HK-2 (cell line): ENCODE data around the gene WASF2.
"Not testable (repeated sequence)": the region's sequence is repeated elsewhere in the genome, so short reads cannot be mapped to it uniquely, and the experiment has no call there.

ENCODE experiments used
- DNase-seq: peaks from one replicate; pipeline ENCODE4 v3.0.0-alpha.2; 2018; ENCODE audit not compliant: unreplicated experiment

The WASF2 gene

DNA sequence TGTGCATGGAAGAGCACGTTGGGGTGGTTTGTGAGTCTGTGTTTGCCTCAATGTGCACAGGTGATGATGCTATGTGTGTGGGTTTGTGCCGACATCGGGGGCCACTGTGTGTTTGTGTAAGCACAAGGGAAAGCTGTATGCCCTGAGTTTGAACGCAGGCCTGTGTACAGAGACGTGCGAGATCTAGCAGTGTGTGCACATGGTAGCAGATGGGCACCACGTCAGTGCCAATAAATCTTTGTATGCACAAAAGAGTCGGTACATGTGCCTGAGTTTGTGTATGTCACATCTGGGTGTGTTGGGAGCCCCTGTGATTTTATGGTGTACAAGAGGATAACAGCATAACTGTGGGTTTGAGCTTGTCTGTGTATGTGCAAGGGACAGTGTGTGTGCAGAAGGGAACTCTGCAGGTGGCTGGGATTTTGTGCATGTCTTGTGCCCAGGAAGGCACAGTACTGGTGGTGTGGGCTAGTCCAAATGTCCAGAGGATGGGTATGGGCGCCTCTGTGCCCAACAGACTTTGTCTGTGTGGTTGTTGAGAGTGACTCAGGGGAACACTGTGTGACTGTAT is 32.0 kb upstream of the WASF2 start:
- DNase-seq, result no peak

DNA sequence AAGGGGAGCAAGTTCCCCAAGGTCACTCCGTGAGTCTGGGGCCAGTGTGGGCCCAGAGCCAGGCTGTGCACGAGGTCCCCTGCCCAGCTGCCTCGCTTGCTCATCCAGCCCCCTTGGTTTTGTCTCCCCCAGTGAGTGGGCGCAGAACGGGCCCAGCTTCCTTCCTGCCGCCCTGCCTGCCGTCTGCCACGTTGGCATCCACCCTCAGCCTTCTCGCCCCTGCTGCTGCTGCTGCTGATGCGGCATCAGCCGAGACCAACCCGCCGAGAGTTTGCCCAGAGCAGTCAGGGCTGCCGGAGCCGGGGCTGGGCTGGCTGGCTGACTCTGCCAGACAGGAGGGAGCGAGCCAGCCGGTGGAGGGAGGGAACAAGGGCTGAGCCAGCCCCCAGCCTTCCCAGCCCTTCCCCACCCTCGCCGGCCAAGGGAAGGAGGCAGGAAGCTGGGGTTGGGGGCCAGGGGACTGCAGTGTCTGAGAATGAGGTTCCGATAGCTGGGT is 31.4 kb upstream of the WASF2 start:
- DNase-seq, result no peak

DNA sequence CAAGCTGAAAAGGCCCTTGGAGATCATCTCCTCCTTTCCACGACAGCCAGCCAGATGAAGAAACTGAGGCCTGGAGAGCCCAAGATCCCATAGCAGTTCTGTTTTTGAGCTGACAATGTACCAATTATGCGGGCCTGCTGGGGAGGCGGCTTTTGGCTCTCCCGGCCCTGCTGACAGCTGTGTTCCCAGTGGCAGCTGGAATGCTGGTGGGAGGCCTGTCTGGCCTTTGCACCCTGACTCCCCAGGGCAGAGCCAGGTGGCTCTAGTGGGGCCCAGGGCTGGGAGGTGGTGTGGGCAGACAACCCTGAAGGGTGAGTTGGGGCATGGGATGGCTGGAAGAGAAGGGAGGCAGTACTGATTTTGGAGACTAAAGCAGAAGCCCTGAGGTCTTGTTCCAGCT is 30.7 kb upstream of the WASF2 start:
- no peak for DNase-seq

DNA sequence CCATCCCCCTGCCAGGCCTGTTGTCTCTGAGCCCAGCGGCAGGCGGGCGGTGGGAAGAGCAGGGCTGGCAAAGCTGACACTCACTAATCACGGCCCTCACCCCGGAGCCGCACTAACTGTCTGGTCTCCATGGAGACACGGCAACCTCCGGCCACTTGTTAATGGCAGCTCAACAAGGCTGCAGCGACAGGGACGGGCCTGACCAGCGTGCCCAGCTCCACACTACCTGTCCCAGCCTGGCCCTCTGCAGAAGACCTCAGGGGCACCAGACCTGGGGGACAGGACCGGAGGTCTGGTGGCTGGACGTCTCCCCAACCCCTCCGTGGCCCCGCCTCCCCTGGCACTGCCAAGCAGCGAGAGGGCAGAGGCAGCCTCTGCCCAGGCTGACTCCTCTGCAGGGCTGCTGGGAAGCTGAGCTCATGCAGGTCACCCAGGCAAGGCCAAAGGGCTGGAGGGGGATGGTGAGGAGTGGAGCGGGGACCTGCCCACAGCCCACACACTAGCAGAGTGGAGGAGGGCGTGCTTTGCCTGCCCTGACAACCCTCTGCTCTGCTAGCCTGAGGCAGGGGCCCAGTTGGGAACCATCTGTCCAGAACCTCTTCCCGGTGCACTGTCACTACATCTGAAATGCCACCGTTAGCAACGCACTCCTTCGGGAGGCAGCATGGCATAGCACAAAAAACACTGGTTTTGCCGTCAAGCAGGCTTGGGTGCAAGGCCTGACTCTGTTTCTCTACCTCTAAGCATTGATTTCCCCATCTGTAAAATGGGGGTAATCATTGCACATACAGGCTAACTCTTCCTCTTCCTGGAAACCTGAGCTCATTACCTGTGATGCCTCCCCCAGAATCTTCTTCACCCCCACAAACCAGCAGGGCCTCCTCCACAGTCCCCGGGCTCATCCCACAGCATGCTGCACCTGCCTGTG is 29.6 kb upstream of the WASF2 start:
- no peak for DNase-seq

DNA sequence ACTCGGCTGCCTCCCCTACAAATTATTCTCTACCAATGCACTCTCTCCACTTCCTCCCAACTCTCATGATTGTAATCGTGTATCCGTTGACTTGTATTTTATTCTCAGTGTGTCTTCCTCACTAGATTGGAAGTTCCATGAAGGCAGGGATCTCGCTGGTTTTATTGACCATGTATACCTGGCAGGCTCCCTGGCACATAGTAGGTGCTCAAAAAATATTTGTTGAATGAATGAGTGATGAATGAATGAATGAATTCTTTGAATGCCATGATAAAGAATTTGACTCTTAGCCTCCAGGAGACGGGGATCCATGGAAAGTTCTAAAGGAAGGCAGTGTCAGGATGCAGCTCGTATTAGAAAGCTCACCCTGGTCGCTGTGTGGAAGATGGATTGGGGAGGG is 28.8 kb upstream of the WASF2 start:
- DNase-seq, result no peak

DNA sequence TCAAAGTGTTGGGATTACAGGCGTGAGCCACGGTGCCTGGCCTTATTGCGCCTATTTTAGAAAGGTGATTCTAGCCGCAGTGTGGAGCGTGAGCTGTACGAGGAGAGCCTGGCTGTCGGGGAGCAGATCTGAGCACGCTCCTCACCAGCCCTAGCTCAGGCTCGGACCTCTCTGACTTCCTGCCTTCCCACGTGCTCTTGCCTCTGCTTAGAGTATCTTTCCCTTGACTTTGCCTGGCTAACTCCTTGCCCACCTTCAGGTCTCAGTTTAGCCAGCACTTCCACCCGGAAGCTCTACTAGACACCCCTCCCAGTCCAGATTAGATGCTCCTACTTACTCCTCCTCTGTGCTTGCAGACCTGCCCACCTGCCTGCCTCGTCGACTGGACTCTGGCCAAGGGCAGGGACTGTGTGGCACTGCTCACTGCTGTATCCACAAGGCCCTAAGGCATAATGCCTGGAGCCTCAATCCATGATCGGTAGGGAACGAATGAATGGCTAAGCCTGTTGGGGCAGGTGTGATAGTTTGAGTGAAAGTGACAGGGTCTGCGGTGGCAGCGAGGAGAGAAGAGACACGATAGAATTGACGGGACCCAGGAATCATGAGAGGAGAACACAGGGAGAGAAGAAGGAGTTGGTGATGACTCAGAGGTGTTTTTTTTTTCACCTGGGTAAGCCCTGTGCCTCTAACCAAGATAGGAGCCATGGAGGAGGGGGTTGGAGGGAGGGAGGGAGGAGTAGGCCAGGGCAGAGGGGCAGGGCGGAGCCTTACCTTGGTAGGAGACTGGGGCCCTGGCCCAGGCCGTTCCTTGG is 28.1 kb upstream of the WASF2 start:
- DNase-seq, result no peak

DNA sequence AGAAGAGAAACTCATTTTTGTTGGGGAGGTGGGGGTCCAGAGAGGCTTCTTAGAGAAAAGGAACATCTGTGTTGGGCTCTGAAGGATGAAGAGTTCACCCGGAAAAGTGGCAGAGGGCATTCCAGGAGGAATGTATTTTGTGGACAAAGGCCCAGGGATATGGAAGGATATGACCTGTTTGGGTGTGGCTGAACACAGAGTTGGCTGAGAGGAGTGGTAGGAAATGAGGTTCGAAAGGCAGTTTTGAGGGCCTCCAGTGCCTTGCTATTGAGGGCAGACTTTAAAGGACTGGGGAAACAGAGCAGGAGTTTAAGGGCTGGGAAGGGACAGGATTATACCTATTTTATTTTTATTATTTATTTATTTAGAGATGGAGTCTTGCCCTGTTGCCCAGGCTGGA is 27.3 kb upstream of the WASF2 start:
- no peak for DNase-seq

DNA sequence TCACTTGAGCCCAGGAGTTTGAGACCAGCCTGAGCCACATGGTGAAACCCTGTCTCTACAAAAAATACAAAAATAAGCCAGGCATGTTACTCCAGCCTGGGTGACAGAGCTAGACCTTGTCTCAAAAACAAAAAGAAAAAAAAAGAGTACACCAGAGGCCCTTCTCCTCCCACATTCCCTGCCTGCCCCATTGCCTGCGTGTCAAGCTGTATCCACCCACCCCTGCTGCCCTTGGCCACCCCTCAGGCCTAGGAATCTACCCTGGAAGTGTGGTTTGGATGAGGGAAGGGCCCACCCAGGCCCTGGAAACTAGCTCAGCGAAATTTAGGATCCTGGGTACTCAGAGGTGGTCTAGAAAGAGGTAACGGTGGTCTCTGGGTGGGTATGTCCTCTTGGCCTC is 25.7 kb upstream of the WASF2 start:
- DNase-seq, result no peak

DNA sequence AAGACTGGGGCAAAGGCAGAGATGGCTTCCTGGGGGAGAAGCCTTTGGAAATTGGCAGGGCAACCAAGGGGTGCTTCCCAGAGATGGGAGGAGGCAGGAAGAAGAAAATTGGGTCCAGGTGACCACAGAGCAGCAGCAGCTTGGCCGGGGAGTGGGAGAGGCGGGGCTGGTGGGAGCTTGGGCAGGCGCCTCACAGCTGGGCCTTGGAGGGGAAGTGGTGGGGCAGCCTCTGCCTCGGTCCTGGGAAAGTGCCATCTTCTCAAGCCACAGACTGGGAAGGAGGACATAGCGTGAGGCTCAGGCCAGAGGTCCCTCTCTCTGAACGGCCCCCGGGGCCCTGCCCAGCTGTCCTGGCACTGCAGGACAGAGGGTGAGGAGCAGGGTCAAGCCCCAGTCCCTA is 24.0 kb upstream of the WASF2 start:
- DNase-seq, result no peak

DNA sequence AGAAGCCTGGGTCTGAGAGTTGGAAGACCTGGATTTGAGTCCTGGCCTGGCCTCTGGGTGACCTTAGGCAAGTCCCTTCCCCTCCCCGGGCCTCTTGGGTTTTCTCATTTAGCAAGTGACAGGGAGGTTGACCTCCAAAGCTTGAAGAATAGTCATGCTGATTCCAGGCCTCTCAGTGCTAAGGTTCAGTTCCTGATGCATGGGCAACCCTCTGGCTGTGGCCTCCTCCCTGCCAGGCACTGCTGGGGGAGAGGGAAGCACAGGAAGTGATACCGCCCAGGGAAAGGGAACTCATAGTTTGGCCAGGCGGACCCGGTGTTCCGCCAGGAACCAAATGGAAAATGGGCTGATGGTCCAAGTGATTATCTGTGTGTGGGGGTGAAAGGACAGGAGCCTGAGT is 23.6 kb upstream of the WASF2 start:
- DNase-seq, result no peak

DNA sequence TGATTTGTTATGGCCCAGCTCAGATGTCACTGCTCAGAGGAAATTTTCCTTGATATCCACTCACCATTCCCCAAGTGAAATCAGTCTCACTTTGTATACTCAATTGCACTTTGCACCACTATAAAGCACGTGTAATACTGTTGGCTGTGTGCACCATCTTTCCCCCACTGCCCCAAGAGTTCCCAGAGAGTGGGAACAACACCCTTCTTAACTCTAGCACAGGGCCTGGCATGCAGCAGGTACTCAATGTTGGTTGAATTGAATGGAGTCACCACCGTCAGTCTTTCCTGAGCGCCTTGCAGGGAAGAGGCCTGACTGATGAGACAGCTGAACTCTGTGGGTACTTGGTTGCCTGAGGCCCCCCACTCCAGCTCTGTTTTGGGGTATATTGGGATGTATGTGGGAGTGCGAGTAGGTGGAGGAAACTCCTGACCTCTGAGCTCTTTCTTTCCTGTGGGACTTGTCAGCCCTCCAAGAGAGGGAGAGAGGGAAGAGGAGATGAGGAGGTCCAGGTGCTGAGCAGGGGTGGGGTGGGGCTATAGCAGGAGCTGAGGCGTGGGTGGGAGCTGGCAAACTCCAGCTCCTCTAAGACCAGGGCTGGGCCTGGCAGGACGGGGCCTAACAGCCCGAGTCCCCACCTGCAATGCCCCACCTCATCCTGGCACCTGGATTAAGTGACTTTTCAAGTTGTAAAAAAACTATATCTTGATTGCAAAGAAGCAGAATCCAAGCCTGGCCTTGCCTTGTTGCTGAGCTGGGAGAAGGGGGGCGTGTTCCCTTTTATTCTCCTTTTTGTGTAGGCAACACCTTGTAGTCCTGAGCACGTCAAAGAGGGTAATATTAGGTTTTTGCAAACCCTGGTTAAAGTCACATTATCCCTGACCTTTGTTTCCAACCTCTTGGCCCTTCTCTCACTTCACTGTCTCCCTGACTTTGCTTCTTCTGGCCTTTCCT is 19.4 kb upstream of the WASF2 start:
- DNase-seq, result no peak

DNA sequence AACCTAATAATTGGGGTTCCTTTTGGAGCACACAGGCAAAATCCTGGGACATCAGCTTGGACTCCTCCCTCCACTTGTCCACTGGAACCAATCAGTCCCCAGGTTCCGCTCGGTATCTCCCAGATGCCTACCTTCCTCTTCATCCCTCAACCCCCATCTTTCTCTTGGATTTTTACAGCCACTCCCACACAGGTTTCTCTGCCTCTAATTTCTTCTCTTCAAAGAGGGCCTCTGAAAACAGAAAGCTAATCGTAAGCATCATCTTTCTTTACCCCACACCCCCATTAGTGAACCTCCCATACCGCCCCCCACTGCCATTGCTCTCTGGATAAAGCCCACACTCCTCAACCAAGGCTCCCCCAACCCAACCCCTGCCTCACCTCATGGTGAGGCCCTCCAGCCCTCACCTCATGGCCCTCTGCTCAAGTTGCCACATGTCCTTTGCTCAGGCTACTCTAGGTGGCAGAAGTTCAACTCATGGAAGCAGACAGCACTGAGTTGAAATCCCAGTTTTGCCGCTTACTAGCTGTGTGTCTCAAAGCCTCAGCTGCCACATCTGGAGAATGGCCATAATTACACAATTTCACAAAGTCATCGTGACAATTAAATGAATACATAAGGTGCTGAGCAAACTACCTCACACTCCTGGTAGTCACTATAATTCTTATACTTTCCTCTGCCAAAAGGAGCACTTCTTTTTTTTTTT is 18.1 kb upstream of the WASF2 start:
- DNase-seq, result no peak

DNA sequence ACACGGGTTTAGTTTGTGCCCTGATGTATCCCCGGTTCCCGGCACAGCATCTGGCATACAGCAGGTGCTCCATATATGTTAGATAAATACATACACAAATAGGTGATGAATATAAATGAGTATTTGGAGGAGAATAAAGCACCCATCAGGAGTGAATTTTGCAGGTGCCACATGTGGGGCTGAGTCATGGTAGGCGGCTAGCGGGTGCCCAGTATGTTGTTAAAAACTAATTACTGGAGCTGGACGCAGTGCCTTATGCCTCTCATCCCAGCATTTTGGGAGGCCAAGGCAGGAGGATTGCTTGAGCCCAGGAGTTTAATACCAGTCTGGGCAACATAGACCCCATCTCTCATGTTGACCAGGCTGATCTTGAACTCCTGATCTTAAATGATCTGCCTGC is 16.7 kb upstream of the WASF2 start:
- DNase-seq, result no peak

DNA sequence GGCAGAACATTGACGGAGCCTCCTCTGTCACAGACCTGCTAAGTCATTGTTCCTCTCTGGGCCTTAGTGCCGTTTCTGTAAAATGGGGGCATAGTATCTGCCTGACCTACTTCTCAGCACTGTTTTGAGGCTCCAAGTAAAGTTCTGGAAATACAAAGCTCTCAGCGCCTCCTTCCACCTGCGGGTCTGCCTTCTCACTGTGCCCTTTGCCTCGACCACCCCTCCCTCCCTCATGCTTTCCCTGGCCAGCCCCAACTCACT is 15.4 kb upstream of the WASF2 start:
- DNase-seq, result no peak

DNA sequence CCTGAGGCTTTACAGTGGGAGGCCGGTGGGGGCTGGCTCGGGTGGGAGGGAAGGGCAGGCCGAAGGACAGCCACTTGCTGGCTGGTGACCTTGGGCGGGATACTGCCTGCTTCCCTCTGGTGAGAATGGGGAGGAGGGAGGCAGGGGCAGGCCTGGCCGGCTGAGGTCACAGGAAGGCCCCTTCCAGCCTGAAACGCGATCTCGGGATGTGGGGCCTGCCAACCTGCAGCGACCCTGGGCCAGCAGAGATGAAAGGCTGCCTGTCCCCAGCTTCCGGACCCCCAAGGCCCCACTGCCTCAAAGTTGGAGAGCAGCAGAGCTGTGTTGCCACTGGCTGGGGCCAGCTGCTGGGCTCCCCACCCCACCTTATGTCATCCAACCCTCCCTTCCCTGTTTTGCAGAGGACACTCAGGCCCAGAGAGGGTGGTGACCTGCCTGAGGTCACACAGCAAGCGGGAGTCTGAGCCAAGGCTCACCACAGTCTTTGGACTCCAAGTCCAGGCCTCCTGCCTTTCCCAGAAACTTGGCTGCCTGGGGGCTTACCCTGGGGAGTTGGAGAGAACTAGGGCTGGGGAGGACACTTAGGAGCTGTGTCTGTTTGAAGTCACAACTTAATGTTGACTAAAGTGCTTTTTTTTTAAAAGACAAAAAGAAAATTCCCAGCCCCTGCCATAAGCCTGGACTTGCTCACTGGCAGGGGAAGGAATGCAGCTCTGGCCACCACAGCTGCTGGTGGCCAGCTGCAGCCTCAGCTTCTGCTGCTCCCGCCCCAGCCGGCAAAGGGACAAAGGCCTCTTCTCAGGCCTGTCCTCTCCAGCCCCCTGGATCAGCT is 14.8 kb upstream of the WASF2 start:
- no peak for DNase-seq

DNA sequence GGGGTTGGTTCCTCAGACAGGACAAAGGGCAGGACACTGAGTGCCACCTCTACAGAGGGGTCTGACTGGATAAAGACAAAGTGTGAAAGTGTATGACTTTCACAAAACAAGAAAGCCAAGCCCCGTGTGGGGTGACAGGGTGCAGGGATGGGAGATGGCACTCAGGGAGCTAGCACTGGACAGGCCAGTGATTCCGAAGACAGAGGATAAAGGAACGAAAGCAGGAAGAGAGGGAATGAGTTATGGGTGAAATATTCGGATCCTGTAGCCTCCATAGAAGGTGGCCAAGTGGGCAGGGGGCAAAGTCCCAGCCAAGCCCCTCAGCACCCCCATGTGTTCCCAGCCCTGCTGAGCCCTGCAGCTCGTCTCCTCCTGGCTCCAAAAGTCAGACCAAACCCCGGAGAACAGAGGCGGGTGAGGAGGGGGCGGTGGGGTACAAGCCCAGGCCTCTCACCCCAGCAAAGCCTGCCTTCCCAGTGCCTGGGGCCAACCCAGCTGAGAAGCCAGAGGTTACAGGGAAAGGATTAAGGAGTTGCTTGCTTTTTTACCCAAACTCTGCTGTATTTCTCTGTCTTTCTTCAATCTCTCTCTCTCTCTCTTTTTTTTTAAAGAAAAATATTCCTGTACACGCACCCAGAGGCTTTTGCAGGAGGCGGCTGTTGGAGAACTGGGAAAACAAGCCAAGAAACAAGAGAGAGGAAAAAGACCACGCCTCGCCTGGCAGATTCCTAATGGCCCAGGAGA is 14.0 kb upstream of the WASF2 start:
- DNase-seq, result no peak

DNA sequence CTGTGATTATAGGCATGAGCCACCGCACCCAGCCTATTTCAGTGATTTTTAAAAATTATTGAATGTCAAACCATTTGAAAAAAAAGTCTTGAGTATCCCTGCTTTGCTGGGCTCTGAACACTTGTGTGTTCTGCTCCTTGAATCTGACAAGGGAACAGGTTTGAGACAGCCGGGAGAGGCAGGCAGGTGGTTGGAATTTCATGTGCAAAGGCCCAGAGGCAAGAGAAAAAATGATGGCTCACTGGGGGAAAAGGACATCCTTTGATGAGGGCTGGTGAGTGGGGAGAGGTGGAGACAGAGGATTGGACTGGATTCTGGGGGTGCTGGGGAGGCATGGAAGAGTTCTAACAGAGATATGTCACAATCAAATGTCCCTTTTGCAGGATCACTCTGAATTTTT is 13.1 kb upstream of the WASF2 start:
- DNase-seq, result no peak

DNA sequence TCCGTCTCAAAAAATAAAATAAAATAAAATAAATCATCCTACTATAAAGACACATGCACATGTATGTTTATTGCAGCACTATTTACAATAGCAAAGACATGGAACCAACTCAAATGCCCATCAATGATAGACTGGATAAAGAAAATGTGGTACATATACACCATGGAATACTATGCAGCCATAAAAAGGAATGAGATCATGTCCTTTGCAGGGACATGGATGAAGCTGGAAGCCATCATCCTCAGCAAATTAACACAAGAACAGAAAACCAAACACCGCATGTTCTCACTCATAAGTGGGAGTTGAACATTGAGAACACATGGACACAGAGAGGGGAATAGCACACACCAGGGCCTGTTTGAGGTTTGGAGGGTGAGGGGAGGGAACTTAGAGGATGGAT is 11.2 kb upstream of the WASF2 start:
- DNase-seq, result not testable (repeated sequence)

DNA sequence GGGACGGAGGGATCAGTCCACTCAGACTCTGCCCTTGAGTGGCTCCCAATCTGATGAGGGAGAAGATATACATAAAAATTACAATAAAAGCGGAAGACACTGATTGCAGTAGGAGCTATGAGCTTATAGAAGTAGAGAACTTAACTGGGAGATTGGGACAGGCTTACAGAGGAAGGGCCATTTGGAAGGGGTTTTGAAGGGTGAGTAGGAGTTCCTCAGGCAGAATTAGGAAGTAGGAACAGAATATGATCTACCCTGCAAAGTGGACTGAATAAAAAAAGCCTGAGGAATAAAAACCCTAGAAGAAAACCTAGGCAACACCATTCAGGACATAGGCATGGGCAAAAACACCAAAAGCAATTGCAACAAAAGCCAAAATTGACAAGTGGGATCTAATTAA is 9.2 kb upstream of the WASF2 start:
- DNase-seq, result no peak
